ENCODE data around the gene FBXO41.

The FBXO41 gene

GRCh38 chr2:73284296-73285158 lies at the start of gene FBXO41:
FBXO41 (minus strand) TSS chr2:73284478; CDS start chr2:73269630, 14,848 bp downstream.
- peak; percentile 80 for DNase-seq (ENCODE audit: low spot score)

- DNase-seq (ENCODE audit: low spot score), result no peak
Observed at GRCh38 chr2:73334045-73334444, 49.8 kb upstream of the FBXO41 start.

- DNase-seq (ENCODE audit: low spot score), result no peak
Observed at GRCh38 chr2:73333564-73333963, 49.3 kb upstream of the FBXO41 start.

- no peak for DNase-seq (ENCODE audit: low spot score)
Observed at GRCh38 chr2:73324126-73324725, 39.9 kb upstream of the FBXO41 start.

GRCh38 chr2:73323551-73323950 lies 39.3 kb upstream of the FBXO41 start:
- DNase-seq (ENCODE audit: low spot score), result no peak

GRCh38 chr2:73314441-73314840 lies 30.2 kb upstream of the FBXO41 start:
- no peak for DNase-seq (ENCODE audit: low spot score)

GRCh38 chr2:73307720-73308119 lies 23.4 kb upstream of the FBXO41 start:
- no peak for DNase-seq (ENCODE audit: low spot score)

- DNase-seq (ENCODE audit: low spot score), result no peak
Observed at GRCh38 chr2:73301636-73302035, 17.4 kb upstream of the FBXO41 start.

- no peak for DNase-seq (ENCODE audit: low spot score)
Observed at GRCh38 chr2:73300926-73301325, 16.6 kb upstream of the FBXO41 start.

GRCh38 chr2:73297586-73297985 lies 13.3 kb upstream of the FBXO41 start:
- no peak for DNase-seq (ENCODE audit: low spot score)

GRCh38 chr2:73297151-73297559 lies 12.9 kb upstream of the FBXO41 start:
- no peak for DNase-seq (ENCODE audit: low spot score)

- DNase-seq (ENCODE audit: low spot score), result no peak
Observed at GRCh38 chr2:73295751-73296400, 11.6 kb upstream of the FBXO41 start.

GRCh38 chr2:73294239-73294638 lies 10.0 kb upstream of the FBXO41 start:
- DNase-seq (ENCODE audit: low spot score), result no peak

GRCh38 chr2:73293534-73294171 lies 9.4 kb upstream of the FBXO41 start, which contains the start of gene EGR4:
EGR4 (minus strand) TSS chr2:73293548; CDS start chr2:73293317, 231 bp downstream.
- peak; percentile 91 for DNase-seq (ENCODE audit: low spot score)

- peak; percentile 23 for DNase-seq (ENCODE audit: low spot score)
Observed at GRCh38 chr2:73292906-73293533, 8.7 kb upstream of the FBXO41 start.

GRCh38 chr2:73292316-73292905 lies 8.1 kb upstream of the FBXO41 start:
- DNase-seq (ENCODE audit: low spot score), result peak; percentile 8

GRCh38 chr2:73291461-73292315 lies 7.4 kb upstream of the FBXO41 start:
- DNase-seq (ENCODE audit: low spot score), result peak; percentile 21

GRCh38 chr2:73291093-73291460 lies 6.8 kb upstream of the FBXO41 start:
- peak; percentile 70 for DNase-seq (ENCODE audit: low spot score)

- DNase-seq (ENCODE audit: low spot score), result peak; percentile 51
Observed at GRCh38 chr2:73290049-73290839, 6.0 kb upstream of the FBXO41 start.

- DNase-seq (ENCODE audit: low spot score), result no peak
Observed at GRCh38 chr2:73289304-73289703, 5.0 kb upstream of the FBXO41 start.

Measured in germinal center (tissue), 1 donor.